Stimulated activated naive CD4-positive, alpha-beta T cell (primary cell): ENCODE results near the gene IBTK.
"Not testable (repeated sequence)": the region's sequence is repeated elsewhere in the genome, so short reads cannot be mapped to it uniquely, and the experiment has no call there.

Experiments
- DNase-seq, 6 experiments: peaks; one replicate each; lab custom pipeline; 2025; lab: John Stamatoyannopoulos, UW

The IBTK gene, protein sequence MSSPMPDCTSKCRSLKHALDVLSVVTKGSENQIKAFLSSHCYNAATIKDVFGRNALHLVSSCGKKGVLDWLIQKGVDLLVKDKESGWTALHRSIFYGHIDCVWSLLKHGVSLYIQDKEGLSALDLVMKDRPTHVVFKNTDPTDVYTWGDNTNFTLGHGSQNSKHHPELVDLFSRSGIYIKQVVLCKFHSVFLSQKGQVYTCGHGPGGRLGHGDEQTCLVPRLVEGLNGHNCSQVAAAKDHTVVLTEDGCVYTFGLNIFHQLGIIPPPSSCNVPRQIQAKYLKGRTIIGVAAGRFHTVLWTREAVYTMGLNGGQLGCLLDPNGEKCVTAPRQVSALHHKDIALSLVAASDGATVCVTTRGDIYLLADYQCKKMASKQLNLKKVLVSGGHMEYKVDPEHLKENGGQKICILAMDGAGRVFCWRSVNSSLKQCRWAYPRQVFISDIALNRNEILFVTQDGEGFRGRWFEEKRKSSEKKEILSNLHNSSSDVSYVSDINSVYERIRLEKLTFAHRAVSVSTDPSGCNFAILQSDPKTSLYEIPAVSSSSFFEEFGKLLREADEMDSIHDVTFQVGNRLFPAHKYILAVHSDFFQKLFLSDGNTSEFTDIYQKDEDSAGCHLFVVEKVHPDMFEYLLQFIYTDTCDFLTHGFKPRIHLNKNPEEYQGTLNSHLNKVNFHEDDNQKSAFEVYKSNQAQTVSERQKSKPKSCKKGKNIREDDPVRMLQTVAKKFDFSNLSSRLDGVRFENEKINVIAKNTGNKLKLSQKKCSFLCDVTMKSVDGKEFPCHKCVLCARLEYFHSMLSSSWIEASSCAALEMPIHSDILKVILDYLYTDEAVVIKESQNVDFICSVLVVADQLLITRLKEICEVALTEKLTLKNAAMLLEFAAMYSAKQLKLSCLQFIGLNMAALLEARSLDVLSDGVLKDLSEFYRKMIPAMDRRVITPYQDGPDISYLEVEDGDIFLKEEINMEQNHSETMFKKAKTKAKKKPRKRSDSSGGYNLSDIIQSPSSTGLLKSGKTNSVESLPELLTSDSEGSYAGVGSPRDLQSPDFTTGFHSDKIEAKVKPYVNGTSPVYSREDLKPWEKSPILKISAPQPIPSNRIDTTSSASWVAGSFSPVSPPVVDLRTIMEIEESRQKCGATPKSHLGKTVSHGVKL (N-terminal part only)

GRCh38 chr6:82247505-82248272 lies at the start of gene IBTK:
TSS of gene IBTK (minus strand) at chr6:82247744. CDS start at chr6:82240486, 7,258 bp downstream.
- peak; percentile 80 to 95 (median 88) for DNase-seq

- no peak for DNase-seq
These were observed 36.3 kb upstream of the IBTK start for GRCh38 chr6:82283771-82284410.

DNA sequence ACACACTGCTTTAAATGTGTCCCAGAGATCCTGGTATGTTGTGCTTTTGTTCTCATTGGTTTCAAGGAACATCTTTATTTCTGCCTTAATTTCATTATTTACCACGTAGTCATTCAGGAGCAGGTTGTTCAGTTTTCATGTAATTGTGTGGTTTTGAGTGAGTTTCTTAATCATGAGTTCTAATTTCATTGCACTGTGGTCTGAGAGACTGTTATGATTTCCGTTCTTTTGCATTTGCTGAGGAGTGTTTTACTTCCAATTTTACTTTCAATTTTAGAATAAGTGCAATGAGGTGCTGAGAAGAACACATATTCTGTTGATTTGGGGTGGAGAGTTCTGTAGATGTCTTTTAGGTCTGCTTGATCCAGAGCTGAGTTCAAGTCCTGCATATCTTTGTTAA lies 34.0 kb upstream of the IBTK start:
- DNase-seq: not testable (repeated sequence)

GRCh38 chr6:82277686-82278085 lies 30.1 kb upstream of the IBTK start:
- DNase-seq: no peak

DNA sequence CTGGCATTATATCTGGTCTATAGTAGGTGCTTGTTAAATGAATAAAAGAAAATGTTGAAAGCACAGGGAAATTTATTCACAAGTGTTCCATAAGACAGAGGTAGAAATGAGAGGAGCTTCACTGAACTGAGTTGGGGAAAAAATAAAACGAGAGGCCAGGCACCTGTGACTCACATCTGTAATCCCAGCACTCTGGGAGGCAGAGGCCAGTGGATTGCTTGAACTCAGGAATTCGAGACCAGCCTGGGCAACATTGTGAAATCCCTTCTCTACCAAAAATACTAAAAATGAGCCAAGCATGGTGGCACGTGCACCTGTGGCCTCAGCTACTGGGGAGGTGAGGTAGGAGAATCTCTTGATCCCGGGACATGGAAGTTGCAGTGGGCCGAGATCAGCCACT lies 28.1 kb upstream of the IBTK start:
- DNase-seq: no peak

GRCh38 chr6:82273295-82273694 lies 25.8 kb upstream of the IBTK start:
- DNase-seq: no peak

DNA sequence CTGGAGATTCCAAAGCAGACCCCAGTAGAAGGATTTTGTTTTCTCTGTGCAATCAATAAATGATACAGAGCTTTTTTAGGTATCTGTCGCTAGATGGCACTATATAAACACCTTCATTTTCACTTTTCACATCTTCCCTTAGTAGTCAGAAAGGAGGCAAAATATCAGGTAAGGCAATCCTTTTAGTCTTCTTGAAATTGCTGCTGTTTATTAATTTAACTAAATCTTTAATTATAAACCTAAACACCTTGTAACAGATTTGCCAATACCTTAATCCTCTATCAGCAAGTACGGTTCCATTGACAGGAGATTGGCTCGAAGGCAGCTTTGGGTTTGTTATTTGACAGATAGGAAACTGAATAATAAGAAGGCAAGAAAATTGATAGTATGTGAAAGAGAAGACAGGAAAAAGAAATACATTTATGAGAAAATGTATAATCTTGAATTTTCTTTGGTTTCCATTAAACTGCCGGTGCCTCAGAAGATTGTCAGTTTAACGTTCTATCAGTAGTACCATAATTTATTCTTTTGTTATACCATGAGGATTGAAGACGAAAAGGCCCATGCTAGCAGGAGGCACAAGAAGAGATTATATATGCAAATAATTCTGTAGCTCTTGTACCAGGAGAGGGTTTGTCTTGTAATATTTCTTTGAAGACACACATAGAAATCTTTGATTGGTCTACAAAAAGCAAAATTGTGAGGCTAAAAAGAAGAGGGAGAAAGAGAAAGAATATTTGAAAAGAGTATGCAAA lies 23.5 kb upstream of the IBTK start:
- peak in 3 of 6 experiments; percentile 4 to 30 (median 11) for DNase-seq

DNA sequence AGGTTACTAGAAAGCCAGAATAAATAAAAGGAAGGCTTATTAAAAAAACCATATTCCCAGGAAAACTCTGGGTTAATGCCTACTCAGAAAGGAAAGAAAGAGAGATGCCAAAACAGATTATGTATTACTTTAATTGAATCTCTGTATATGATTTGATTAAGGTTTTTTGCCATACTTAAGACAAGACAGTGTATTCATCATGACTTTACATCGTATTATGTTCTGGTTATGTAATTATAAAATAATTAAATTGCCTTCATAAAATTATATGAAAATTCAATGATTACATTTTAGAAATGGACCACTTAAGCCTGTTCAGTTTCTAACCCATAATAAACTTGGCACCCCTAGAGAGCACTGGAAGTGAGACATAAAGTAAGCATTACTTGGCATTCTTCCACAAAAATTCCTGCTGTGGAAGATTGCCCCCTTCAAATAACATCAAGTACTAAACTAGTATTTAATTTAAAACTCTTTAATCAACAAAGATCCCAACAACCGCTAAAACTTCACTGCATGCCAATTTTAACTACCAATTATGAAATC lies 20.8 kb upstream of the IBTK start:
- DNase-seq: no peak

GRCh38 chr6:82264824-82265223 lies 17.3 kb upstream of the IBTK start:
- no peak for DNase-seq

DNA sequence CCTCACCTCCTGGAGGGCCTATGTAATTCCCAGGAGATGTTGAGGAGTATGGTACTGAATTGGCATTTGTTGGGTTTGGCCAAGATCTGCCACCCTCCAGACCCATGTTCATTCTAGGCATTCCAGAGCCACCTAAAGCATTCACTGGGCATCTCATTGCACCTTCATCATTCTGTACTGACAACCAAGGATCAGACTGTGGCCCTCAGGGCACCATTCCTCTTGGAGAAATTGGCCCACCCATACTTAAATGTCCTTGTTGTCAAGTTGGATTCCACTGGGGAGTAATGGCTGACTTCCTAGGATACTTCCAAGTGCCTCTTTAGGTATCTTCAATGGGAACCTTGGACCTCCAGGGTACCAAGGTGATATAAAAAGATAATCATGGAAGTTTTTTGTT lies 16.8 kb upstream of the IBTK start:
- no peak for DNase-seq

- DNase-seq: no peak
These were observed 16.4 kb upstream of the IBTK start for GRCh38 chr6:82263916-82264315.

GRCh38 chr6:82260997-82261732 lies 13.6 kb upstream of the IBTK start:
- DNase-seq: no peak

DNA sequence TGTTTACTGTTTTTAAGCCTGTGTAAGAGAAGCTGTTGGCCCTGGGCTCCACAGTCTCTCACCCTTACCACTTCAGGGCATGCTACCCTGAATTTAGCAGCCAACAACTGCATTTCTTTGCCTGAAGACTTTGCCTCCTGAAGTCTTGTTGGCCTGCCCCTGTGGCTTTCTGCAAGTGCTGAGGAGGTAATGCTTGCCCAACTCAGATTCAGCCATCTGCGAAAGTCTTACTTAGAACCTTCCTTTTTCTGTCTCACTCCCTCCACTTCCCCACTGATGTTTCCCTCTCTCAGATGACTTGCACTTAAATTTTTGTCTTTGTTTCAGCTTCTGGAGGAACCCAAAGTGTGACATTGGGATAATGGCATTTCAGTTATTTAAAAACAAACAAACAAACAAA lies 11.8 kb upstream of the IBTK start:
- no peak for DNase-seq

- no peak for DNase-seq
These were observed 9.7 kb upstream of the IBTK start for GRCh38 chr6:82257088-82257774.

GRCh38 chr6:82254722-82255121 lies 7.2 kb upstream of the IBTK start:
- not testable (repeated sequence) for DNase-seq

DNA sequence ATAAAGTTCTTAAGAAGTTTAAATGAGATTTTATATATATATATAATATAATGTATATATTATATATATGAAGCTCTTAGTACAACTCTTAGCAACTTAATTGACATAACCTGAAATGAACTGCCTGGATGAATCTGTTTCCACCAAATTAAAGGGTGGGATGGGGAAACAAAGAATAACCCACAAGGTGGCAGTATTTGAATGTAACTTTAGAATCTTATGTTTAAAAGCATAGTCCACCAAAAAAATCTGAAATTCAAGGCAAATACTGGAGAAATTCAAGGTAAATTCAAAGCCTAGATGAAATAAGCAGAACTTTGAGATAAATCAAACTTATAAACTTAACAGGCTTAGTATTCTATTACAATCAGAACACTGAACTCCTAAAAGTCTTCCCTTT lies 4.4 kb upstream of the IBTK start:
- DNase-seq: peak in 1 of 6 experiments; percentile 5

DNA sequence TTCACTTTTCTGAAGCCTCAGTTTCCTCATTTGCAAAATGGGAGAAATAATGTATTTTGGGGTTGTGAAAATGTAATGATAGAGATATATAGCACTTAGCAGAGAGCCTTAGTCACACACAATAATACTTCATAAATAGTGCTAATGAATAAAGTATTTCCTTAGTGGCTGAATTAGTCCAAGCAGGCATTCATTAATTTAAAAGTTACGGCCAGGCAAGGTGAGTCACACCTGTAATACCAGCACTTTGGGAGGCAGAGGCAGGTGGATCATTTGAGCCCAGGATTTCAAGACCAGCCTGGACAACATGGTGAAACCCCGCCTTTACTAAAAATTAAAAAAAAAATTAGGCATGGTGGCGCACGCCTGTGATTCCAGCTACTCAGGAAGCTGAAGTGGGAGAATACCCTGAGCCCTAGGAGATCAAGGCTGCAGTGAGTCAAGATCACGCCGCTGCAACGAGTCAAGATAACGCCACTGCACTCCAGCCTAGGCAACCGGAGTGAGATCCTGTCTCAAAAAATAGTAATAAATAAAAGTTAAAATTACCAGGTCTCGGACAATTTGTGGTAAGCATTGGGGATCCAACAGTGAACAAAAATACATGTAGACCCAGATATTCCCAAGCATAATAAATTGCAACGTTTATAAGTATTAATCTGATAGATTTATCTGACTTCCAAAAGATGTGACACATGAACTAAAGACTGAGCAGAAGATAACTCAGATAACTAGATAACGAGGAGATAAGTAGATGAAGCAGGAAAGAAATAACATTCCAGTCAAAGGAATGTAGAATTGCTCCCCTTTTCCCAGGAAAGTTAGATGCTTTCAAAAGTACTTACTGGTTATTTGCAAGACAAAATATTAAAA lies 2.1 kb upstream of the IBTK start:
- no peak for DNase-seq

- DNase-seq: no peak
These were observed 760 bp upstream of the IBTK start for GRCh38 chr6:82248273-82248735.
